AML-193 (cell line): ENCODE measurements around the gene TMPRSS3.

Experiments
- DNase-seq, 2 experiments: peaks; one replicate each; lab custom pipeline; 2025; lab: John Stamatoyannopoulos, UW

TMPRSS3 gene

DNA sequence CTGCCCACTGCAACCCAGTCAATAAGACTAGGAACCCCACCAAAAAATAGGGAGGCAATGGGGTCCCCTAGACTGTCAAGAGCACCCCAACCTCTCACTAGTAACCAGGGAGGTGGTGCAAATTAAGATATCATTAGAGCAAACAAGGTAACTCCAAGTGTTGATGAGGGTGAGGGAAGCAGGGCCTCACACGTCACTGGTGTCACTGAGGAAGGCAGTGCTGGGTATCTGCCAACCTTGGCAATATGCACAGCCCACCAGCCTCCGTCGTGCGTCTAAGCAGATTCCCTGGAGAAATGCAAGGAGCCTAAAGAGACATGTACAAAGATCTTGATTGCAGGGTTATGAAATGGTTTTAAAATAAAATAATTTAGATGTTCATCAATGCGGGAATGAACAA lies 11.6 kb upstream of the TMPRSS3 start:
- DNase-seq, result no peak

DNA sequence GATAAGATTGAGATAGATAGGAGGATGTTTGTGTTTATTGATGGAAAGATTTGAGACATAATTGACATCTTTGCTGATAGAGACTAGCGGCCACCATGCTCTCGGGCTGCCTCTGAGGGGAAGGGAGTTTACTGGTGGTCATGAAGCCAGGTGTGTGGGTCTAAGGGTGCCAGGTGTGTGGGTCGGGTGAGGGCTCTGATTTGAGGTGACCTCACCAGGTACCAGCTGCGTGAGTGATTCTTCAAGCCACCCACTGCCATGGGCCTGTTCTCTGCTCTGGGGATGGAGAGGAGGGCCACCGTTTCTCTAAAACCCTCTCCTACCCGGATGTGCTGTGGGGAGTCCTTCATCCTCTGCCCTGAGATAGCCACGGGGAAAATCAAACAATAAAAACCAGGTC lies 11.0 kb upstream of the TMPRSS3 start:
- DNase-seq, result no peak

DNA sequence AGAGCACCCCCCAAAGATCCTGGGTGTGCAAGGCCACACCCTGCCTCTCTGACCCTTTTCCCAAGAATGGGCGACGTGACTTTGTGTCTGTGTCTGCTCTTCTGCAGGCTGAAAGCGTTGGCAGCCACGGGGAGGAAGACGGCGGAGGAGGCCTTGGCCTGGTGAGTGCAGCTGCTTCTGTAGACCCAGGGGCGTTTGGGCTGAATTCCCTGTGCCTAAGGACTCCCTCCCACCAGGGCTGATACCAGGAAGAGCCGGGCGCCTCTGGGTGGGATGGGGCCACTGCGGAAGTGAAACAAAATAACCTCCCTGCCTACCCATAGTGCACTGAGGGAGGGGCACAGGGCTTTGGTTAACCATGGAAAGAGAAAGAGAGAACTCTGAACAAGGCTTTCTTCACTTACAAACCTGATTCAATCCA lies 10.4 kb upstream of the TMPRSS3 start:
- DNase-seq, result no peak

DNA sequence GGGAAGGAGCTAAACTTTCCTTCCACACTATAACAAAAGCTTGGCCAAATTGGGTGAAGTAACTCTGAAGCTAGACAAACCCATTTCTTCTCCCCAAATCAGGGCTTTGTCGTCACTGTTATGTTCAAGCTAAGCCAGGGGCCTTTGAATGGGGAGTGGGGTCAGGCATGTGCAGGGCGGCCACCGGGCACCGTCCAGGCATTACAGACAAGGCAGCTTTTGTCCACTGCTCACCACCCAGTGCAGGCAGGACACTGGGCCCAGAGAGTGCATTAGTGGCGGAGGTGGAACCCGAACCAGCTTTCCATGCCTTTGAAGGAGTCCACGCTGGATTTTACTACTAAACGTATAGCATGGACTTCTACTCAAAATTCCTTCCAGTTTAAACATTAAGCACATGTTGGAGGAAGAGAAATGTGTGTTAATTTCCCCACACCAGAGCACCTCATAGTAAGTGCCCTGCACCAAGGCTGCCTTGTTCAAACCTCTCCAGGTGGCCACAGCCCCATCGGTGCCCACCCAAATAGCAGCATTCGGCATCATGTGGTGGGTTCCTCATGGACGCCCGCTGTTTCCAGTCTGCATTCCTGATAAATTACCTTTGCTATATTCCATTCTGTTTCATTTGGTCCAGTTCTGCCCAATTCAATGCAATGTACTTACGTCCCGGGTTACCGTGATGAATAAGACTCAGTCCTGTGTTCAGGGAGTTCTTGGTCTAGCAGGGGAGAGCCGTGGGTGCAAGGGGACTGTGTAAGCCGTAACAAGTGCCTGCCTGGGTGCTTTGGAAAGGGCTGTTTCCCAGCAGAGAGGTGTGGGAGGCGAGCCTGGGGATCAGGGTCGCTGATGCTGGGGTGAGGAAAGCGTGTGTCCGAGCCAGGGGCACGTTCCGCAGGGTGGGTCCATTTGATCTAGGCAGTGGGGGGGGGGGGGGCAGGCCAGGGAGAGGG lies 9.5 kb upstream of the TMPRSS3 start:
- no peak for DNase-seq

DNA sequence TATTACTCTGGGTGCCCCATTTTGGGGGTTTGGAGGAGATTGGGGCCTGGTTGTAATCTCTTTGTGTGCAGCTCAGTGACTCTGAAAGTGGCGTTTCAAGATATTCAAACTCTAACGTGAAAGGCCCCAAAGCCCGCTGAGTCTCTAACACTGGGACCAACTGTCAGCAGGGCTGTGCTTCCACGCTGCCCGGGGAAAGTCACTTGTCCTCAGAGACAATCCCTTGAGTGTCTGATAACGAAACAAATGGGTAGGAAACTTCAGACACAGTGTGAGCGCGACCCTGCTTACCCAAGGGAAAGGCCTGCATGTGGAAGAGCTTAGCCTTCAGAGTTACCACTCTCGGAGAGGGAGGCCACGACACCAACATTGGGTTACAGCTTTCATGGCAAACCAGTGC lies 8.7 kb upstream of the TMPRSS3 start:
- no peak for DNase-seq

DNA sequence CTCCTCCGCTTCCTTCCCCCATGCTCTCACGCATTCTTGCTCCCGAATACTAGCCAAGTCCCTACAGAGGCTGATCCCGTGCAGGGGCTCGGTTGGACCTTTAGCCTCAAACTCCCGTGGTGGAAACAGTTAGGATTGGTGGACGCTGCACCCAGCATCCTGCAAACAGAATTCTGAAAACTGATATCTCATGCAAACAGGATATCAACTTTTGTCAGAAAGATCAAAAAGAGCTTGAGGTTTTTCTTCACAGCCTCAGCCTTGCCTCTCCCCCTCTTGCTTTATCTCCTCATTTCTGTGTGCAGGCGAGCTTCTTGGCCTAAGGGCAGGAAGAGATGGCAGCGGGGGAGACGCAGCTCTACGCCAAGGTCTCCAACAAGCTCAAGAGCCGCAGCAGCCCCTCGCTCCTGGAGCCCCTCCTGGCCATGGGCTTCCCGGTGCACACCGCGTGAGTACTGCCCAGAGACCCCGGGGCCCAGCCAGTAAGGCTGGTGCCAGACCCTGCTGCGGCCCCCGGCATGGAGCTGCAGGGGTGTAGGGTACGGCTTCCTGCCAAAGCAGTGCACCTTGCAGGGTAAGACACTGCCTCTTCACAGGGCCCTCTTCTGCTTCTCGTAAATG lies 7.9 kb upstream of the TMPRSS3 start, which contains the start of gene UBASH3A:
TSS of gene UBASH3A (plus strand) at position 292 of the 621 bp plus-strand sequence. CDS start at position 336, 44 bp downstream.
- no peak for DNase-seq

DNA sequence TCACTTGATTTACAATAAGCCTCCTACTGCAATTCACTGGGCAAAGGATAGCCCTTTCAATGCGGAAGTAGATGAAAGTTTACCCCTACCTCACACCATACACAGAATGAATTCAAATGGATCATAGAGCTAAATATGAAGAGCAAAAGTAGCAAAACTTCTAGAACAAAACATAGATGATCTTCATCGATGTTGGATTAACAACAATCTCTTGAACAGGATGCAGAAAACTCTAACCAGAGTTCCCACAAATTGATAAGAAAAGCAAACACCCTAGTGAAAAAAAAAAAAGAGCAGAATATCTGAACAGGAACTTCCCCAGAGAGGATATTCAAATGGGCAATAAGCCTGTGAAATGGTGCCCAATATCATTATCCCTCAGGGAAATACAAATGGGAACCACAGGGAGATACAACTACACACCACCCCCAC lies 6.0 kb upstream of the TMPRSS3 start:
- DNase-seq, result no peak

DNA sequence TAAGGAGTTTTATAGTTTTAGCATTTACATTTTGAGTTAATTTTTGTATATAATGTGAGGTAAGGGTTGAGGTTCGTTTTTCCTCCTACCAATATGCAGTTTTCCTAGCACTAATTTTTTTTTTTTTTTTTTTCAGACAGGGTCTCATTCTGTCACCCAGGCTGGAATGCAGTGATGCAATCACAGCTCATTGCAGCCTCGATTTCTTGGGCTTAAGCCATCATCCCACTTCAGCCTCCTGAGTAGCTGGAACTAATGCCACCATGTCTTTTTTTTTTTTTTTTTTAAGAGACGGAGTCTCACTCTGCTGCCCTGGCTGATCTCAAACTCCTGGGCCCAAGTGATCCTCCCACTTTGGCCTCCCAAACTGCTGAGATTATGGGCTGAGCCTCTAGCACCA lies 5.3 kb upstream of the TMPRSS3 start:
- DNase-seq, result no peak

DNA sequence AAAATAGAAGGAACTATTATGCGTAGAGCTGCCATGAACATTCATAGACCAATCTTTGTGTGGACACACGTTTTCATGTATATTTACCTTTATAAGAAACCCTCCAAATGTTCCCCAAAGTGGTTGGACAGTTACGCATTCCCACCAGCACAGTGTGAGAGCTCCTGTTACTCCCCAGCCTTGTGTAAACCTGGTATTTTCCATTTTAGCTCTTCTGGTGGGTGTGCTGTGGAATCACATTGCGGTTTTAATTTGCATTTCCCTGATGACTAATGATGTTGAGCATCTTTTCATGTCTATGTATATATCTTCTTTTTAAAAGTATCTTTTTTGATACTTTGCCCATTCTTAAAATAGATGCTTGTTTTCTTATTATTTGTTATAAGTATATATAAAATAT lies 4.7 kb upstream of the TMPRSS3 start:
- no peak for DNase-seq

DNA sequence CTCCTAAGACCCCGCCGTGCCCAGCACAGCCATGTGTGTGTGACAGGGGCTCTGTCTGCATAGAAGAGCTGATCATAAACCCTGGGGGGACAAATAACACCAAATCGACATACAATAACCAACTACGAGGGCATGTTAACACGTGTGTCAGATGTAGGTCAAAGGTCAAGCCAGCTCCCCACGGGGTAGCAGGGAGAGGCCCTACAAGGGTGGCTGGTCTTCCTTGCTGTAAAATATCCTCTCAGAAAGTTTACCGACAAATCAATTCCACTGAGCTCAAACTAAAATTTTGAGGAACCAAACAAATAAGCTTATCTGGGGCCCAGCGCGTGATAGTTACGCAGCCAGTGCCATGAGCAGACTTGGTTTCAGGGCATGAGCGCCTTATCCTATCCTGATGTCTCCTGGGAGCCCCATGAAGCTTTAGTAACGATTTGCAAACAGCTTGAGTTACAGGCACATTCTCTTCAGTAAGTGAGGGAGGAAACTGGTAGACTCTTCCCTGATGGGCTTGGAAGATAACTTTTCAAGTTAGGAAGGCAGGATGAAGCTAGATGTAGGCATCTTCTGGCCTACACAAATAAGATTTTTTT lies 2.7 kb upstream of the TMPRSS3 start:
- no peak for DNase-seq

DNA sequence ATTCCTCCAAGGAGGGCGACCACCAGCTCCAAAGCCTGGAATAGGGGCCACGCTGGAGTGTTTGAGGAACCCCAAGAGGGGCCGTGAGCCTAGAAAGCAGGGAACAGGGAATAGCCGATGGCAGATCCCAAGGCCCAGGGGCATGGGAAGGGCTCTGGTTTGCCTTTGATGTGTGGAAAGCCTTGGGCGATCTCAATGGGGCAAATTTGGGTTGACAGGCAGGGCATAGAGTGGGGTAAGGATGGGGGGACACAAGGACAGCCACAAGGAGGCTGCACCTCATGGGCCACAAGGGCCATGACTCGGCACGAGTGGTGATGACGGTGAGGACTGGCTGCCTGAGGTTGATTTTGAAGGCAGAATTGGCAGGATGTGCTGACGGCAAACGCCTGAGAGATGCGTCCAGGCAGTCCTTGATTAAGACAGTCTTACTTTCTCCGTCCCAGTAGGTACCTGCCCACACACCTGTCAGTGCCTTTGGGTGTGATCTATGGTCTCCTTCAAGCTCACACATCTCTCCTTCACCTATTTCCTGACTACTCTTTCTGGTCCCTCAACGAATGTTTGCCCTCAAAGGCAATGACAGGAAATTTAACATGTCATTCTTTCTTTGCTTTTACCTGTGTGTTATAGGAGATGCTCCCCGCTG lies 2.0 kb upstream of the TMPRSS3 start:
- DNase-seq, result no peak

DNA sequence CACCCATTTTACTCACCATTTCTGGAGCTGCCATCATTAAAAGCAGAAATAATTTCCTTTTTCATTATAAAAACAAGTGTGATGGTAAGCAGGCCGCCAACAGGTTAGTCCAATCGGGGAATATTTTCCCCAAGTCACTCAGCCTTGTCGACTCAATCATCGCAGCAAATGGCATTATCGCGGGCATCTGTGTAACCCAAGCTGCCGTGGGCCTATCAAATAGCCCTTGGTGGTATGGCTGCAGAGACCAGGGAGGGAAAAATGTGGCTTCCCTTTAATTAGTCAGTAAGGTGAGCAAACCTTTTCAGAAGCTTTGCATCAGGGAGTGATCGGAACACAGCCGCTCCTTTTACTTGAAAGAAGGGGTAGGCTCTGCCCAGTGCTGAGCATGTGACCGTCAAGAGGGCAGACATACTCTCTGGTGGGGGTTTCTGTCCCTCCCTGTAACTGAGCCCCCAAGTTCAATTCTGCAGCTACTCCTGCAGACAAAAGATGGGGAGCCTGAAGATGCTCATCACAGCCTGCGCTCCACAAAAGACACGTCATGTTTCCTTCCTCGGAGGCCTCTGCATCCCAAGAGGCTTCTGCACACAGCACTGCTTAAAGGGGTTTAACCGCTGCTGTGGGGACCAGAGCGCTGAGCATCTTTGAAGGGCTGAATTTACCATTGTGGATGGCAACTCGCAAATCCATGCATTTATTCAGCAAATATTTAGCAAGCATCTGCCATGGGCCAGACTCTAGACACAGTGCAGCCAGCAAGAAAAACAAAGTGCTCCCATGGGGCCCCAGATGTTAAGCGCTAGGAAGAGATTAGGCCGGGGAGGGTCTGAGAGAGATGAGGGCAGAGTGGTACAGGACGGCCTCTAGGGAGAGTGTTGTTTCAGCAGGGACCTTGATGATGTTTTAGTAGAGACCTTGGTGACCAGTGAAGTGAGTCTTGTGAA lies 1.2 kb upstream of the TMPRSS3 start:
- no peak for DNase-seq

DNA sequence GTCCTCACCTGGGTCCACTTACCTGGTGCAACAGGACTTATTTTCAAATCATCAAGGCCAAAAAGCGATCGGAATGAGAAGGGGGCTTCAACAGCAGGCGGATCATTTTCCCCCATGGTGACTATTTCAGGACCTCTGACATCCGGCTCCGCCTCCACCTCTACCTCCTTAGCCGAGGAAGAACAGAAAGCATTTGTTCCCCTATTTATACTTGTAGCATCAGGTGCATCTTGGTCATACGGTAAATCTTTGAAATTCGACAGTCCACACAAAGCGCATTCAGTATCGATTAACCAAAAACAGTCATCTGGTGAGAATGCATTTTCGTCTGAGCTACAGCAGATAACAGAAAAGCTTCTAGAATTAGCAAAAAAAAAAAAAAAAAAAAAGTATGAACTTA lies 550 bp downstream of the TMPRSS3 start:
- no peak for DNase-seq

DNA sequence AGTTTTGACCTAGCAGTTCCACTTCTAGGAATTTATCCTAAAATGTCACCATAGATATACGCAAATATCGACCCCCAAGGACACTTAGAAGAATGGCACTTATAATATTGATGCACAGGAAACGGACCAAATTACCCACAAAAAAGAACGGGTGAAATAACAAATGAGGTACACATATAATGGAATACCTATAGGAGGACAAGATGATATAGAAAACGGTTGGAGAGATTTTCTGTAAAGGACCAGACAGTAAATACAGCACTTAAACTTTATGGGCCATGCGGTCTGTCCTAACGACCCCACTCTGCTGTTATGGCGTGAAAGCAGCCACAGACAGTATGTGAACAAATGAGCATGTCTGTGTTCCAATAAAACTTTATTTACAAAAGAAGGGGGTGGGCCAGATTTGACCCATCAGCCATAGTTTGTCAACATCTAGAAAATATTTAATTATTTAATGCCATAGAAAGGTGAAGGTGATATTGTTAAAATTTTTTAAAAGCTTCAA lies 2.4 kb downstream of the TMPRSS3 start:
- DNase-seq, result no peak

DNA sequence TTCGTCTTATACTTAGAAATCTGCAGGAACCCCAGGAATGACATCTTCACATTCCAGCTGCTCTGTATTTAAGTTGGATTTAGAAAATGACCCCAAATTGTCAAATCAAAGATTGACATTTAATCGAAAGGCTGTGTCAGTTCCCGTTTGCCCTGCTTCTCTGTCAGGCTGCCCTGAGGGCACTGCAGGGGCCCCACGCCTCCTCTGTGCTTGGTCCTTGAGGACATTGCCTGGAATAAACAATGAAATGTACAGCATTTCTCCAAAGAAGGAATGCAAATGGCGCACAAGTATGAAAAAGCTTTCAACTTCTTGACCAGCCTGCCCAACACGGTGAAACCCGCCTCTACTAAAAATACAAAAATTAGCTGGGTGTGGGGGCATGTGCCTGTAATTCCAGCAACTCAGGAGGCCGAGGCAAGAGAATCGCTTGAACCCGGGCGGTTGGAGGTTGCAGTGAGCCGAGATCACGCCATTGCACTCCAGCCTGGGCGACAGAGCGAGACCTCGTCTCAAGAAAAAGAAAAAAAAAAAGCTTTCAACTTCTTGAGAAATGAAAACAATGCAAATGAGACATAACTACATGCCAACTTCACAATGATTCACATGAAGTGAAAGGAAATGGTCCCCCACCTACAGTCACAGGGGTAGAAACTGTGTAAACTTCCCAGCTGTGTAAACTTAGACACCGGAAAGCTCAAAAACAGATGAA lies 3.0 kb downstream of the TMPRSS3 start:
- DNase-seq, result no peak

DNA sequence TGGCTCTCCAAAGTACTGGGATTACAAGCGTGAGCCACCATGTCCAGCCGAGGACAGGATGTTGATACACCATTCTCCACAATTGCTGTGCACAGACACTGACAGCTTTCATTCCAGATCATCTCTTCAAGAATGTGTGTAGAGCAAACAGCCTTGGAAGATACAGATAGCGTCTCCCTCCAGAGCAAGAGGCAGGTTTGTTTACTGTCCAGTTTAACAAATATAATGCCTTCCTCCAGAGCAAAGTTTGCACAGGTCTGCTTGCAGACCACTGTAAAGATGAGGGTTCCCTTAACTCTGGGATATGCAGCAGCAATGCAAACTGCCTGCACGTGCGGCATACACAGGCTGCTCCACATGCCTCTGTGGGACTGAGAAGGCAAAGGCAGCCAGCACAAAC lies 4.6 kb downstream of the TMPRSS3 start:
- DNase-seq, result no peak

DNA sequence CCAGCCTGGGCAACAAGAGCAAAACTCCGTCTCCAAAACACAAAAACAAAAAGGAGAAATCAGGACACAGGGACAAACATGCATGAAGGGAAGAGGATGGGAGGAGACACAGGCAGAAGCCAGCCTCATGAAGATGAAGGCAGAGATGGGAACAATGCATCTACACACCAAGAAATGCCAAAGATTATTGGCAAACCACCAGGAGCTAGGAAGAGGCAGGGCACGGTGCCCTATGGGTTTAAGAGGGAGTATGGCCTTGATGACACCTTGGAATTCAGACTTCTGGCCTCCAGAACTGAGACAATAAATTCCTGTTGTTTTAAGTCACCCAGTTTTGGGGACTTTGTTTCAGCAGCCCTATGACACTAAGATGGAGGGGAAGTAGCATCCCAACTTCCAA lies 5.2 kb downstream of the TMPRSS3 start:
- DNase-seq, result no peak

DNA sequence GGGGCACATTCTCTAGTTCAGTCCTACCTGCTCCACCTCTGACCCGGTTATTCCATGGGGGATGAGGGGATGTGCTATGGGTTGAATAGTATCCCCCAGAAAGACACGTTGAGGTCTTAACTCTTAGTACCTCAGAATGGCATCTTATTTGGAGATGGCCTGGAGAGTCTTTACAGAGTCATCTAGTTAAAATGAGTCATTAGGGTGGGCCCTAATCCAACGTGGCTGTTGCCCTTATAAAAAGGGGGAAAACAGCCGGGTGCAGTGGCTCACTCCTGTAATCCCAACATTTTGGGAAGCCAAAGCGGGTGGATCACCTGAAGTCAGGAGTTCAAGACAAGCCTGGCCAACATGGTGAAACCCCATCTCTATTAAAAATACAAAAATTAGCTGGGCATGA lies 5.7 kb downstream of the TMPRSS3 start:
- DNase-seq, result no peak

DNA sequence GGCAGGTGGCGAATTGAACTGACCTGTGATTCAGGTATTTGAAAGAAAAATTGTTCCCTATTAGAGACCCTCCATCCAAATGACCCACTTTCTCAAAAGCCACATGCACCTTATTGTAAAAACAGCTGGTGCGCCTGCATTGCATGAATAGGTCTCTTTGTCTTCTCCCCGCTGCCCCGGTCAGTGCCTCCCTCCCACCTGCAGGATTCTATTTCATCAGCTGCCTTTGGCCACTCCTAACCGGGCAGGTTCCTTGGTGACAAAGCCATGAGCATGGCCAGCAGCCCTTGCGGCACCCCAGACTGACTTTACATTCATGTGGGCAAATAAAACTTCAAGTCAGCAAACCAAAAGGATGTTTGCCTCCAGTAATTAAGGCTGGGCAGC lies 6.4 kb downstream of the TMPRSS3 start:
- no peak for DNase-seq

DNA sequence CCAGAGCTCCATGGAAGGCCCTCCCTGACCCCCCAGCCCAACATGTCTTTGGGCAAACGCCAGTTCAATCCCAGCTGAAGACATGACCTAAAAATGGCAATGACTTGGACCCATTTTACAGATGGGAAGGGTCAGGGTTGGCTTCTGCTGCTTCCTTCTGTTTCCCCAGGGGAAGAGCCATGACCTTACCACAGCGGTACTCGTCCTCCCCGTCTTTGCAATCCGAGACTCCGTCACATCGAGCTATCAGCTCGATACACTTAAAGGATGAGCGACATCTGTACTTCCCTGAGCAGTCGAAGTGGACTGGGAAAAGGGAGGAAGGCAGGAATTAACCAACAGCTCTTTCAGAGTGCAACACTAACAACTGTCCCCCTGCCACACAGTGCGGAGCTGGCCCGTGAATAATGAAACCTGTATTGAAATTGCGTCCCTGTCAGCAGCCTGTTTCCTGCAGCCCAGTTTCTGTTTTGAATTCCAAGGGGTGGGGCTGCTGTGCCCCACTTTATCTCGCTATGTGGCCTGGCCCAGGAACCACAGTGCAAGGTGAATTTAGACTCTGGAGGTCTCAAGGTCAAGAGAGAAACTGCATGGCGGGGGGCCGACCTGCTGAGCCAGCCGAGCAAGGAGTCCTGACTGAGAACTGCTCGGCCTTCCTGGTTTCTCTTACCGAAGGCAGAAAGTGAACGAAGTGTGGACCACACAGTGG lies 7.0 kb downstream of the TMPRSS3 start:
- DNase-seq, result no peak
